Activated B cell treated with CpG ODN at 0.5 μM for 24 hours (primary cell): Measurements from ENCODE around the gene SUCLA2. TPM values are rescaled to one million over a fixed set of nuclear protein-coding genes. Genes with fewer than 3 reads are reported as not detected.
A peak's percentile ranks its signal among the peaks of the same experiment; 100 is the strongest.

Source experiments
- ATAC-seq: fragments of 200-7000 bp; cut with Tn5 transposase; one replicate; pipeline ENCODE4 v1.10.0; 2021; ENCODE audit warnings: low read depth, mild to moderate bottlenecking, moderate library complexity
- CTCF ChIA-PET: fragments of 350-600 bp; sonication (Branson Sonifier 250); formaldehyde crosslinking; loops from one replicate; lab custom pipeline; 2021; ENCODE audit warnings: antibody characterized with exemption; lab: Charles Lee
- POLR2A ChIA-PET: fragments of 350-600 bp; sonication (Branson Sonifier 250); formaldehyde crosslinking; loops from one replicate; lab custom pipeline; 2021; ENCODE audit warnings: antibody characterized with exemption; lab: Charles Lee
- DNase-seq: peaks from one replicate; pipeline ENCODE4 v3.0.0; 2022
- H3K27ac Mint-ChIP-seq: one replicate; pipeline ENCODE4 v1.8.0; 2020; ENCODE audit warnings: mixed read lengths
- H3K27me3 Mint-ChIP-seq: one replicate; pipeline ENCODE4 v1.8.0; 2021; ENCODE audit warnings: mixed read lengths
- H3K36me3 Mint-ChIP-seq: one replicate; pipeline ENCODE4 v1.8.0; 2021; ENCODE audit warnings: low read depth, mixed read lengths
- H3K4me1 Mint-ChIP-seq: one replicate; pipeline ENCODE4 v1.8.0; 2021; ENCODE audit warnings: mixed read lengths
- H3K4me3 Mint-ChIP-seq: one replicate; pipeline ENCODE4 v1.8.0; 2020; ENCODE audit warnings: mild to moderate bottlenecking, mixed read lengths
- H3K9me3 Mint-ChIP-seq: one replicate; pipeline ENCODE4 v1.8.0; 2020; ENCODE audit warnings: mixed read lengths
- intact Hi-C: fragments of 100-400 bp; cut with micrococcal nuclease; formaldehyde crosslinking; loops from one replicate; pipeline ENCODE4 v1.15.1; 2024
- total RNA-seq: library from RNA; stranded (reverse); gene quantifications from 2 replicates; pipeline ENCODE4 v1.2.3, GENCODE V29; 2022
- TF ChIP-seq, protein P1 (sequence below): fragments of 200-600 bp; IDR thresholded peaks from one replicate; pipeline ENCODE4 v1.8.0; 2022; ENCODE audit warnings: antibody characterized with exemption, mild to moderate bottlenecking

The SUCLA2 gene
- total RNA-seq, 1 donor from 2014 or later = 35.8 TPM

DNA sequence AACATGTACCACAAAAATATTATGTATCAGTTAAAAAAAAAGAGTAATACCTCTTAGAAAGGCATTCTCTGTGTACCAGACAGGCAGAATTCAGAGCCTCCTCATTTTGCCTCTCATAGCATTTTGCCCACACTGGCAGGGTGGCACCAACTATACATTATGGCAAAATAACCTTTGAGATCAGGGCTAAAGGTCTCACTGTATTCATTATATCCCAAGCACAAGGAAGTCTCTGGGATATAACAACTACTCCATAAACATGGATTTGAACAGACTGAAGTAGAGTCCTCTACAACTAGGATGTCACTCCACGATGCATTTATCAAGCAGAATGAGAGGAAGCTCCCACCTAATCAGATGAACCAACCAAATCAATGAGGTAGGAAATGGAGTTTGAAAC, 10.6 kb downstream of the SUCLA2 start:
- TF ChIP-seq, protein P1, sequence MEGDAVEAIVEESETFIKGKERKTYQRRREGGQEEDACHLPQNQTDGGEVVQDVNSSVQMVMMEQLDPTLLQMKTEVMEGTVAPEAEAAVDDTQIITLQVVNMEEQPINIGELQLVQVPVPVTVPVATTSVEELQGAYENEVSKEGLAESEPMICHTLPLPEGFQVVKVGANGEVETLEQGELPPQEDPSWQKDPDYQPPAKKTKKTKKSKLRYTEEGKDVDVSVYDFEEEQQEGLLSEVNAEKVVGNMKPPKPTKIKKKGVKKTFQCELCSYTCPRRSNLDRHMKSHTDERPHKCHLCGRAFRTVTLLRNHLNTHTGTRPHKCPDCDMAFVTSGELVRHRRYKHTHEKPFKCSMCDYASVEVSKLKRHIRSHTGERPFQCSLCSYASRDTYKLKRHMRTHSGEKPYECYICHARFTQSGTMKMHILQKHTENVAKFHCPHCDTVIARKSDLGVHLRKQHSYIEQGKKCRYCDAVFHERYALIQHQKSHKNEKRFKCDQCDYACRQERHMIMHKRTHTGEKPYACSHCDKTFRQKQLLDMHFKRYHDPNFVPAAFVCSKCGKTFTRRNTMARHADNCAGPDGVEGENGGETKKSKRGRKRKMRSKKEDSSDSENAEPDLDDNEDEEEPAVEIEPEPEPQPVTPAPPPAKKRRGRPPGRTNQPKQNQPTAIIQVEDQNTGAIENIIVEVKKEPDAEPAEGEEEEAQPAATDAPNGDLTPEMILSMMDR = no peak
- Mint-ChIP-seq H3K27me3 (no peaks in the 10 kb centered on the region), H3K27ac (no peak overlapping the region), H3K9me3 (peaks cover 2% of the 10 kb centered on the region), H3K4me3 (no peak overlapping the region), H3K4me1 (peaks cover 2% of the 10 kb centered on the region), H3K36me3 (peaks cover 76% of the 10 kb centered on the region)
- POLR2A ChIA-PET = no interaction called here
- CTCF ChIA-PET = no interaction called here
- DNase-seq (no peak), ATAC-seq (no peak)
- intact Hi-C loops = no loop called here

DNA sequence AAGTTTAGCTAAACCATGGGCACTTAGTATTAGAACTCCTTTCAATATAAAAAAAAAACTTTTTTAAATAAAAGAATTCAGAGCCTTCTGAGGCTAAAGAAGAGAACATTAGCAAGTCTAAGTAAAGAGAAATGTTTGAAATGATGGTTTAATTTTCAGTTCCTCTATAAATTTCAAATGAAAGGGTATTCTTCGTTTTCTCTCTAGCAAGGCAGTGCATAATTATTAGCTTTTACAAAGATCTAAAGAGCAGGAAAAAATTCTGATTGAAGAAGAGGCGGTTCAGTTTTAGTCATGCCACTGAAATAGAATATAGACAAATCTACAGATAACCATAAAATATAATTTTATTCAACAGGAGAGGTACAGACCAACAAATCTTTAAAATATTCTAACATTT, 18.0 kb downstream of the SUCLA2 start:
- no peak overlapping the region for H3K4me3 Mint-ChIP-seq
- DNase-seq = no peak
- ChIA-PET POLR2A (no interaction called here), CTCF (interaction anchor here (0.7 kb wide), 1 partner anchor 1069 kb away, joined by 4 read pairs; no protein-coding TSS in a partner anchor)
- no peak for ATAC-seq
- intact Hi-C loops = no loop called here
- no peaks in the 10 kb centered on the region for H3K27me3 Mint-ChIP-seq
- H3K9me3 Mint-ChIP-seq = peaks cover 7% of the 10 kb centered on the region
- no peaks in the 10 kb centered on the region for H3K4me1 Mint-ChIP-seq
- TF ChIP-seq, protein P1 = no peak
- peaks cover 59% of the 10 kb centered on the region for H3K36me3 Mint-ChIP-seq
- H3K27ac Mint-ChIP-seq = peak overlapping the region; percentile 31

DNA sequence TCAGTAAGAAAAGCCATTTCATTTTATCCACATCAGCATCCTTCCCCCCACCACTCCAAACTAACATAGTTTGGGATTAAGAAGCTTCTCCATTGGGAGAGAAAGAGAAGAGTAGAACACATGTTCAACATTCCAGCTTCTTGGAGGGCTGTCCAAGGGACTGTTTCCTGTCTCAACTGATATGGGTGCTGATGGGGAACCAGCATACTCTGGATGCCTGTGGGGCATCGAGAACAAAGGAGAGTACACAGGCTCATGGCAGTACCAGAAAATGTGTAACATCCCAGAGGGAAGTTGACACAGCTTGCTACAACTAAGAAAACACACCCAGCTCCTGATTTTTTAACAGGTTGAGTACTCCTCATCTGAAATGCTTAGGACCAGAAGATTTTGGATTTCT, 24.7 kb downstream of the SUCLA2 start:
- peaks cover 69% of the 10 kb centered on the region for H3K36me3 Mint-ChIP-seq
- TF ChIP-seq, protein P1 = no peak
- no peak overlapping the region for H3K27ac Mint-ChIP-seq
- POLR2A ChIA-PET = no interaction called here
- no peaks in the 10 kb centered on the region for H3K4me1 Mint-ChIP-seq
- intact Hi-C loops = no loop called here
- H3K9me3 Mint-ChIP-seq = peaks cover 14% of the 10 kb centered on the region
- CTCF ChIA-PET = no interaction called here
- H3K27me3 Mint-ChIP-seq = no peaks in the 10 kb centered on the region
- no peak for DNase-seq
- no peak for ATAC-seq
- no peak overlapping the region for H3K4me3 Mint-ChIP-seq

DNA sequence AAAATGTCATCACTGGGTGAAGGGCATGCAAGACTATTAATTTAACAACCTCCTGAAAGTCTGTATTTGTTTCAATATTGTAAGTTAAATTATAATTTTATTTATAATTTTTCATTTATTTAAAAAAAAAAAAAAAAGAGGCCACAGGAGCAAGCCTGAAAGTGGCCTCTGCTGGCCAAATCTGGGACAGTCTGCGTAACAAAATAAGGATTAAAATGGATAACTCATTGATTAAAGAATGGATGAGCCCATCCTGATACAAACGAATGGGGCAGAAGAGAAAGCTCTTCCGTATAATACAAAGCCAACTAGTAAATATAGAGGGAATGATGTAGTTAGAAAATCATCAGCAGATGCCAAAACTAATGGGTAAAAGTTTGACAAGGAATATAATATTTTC, 36.2 kb downstream of the SUCLA2 start:
- Mint-ChIP-seq H3K27me3 (no peaks in the 10 kb centered on the region), H3K4me3 (no peak overlapping the region), H3K27ac (no peak overlapping the region), H3K4me1 (no peaks in the 10 kb centered on the region), H3K9me3 (peaks cover 6% of the 10 kb centered on the region), H3K36me3 (peaks cover 67% of the 10 kb centered on the region)
- ChIA-PET POLR2A (no interaction called here), CTCF (no interaction called here)
- TF ChIP-seq, protein P1 = no peak
- no peak for ATAC-seq
- intact Hi-C loops = no loop called here
- no peak for DNase-seq

DNA sequence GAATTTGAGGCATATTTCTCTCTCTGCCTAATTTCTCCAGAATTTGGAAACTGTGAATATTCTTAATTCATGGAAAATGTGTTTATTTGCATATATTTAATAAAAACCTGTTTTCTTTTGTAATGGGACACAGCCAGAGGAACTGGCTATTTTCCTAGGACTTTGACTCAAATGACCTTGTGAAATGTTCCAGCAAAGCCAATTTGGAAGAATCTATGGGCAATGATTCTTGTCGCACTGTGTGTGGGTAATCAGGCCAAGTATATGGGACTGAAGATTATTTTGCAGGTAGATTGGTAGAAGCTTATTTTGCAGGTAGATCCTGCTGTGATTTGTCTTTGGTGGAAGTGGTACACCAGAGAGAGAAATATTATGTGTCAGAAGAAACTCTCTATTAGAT, 38.8 kb downstream of the SUCLA2 start:
- no peaks in the 10 kb centered on the region for H3K4me1 Mint-ChIP-seq
- TF ChIP-seq, protein P1 = no peak
- no peak overlapping the region for H3K4me3 Mint-ChIP-seq
- no peaks in the 10 kb centered on the region for H3K27me3 Mint-ChIP-seq
- H3K27ac Mint-ChIP-seq = no peak overlapping the region
- CTCF ChIA-PET = no interaction called here
- POLR2A ChIA-PET = no interaction called here
- no peak for ATAC-seq
- H3K9me3 Mint-ChIP-seq = peaks cover 12% of the 10 kb centered on the region
- no peak for DNase-seq
- H3K36me3 Mint-ChIP-seq = peaks cover 77% of the 10 kb centered on the region
- intact Hi-C loops = no loop called here
